ENCODE measurements around the gene NUCKS1. TPM values are rescaled to one million over a fixed set of nuclear protein-coding genes. Genes with fewer than 3 reads are reported as not detected.

Gene NUCKS1
- total and polyA plus RNA-seq, 2 of the 4 experiments (the other 2 are of a cell fraction): 37.9 to 103 TPM

DNA sequence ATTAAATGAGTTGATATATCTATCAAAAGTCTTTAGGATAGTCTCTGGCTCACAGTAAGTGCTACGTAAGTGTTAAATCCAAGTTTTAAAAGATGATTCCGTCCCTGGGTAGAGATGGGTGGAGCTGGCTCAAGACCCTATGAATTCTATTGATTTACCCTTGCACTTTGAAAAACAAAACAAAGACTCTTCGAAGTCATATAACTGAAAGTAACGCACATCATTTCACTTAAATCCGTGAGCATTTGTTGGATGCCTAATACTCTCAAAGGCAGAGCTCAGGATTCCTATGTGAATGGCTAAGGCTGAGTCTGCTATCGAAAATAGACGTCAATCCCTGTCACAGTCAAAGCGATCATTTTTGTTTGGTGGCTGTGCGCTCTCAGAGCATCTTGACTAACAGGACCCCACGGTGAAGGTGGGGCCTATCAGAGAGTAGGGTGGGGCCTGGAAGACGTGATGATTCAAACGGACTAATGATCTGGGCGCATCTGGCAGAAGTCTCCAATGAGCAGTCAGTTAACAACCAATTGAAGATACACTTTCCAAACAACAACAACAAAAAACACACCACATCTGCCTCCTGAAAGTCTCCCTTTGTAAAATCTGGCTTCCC, 1.2 kb upstream of the NUCKS1 start:
- Histone ChIP-seq H3K18ac (ENCODE audit: low read depth, low read length) (no peak overlapping the region), H3K14ac (replicated peaks; ENCODE audit: low read depth, low read length) (no peak overlapping the region), H3K9me3 (ENCODE audit: control insufficient read depth, insufficient read depth, low read length) (no peaks in the 10 kb centered on the region), H2AK9ac (replicated peaks; ENCODE audit: low read depth, low read length, poor library complexity) (no peak overlapping the region), H2BK15ac (ENCODE audit: low read depth, low read length) (no peak overlapping the region; the same call in 2 of the 3 replicates), H2AFZ (replicated peaks; ENCODE audit: low read length, poor library complexity) (no peak overlapping the region), H4K91ac (ENCODE audit: insufficient read depth, low read depth, low read length) (no peak overlapping the region), H4K20me1 (ENCODE audit: insufficient read depth, low read length) (peaks cover 31% of the 10 kb centered on the region), H3K4ac (ENCODE audit: low read depth, low read length) (no peak overlapping the region), H3K9me1 (ENCODE audit: insufficient read depth, low read length) (peaks cover 6% of the 10 kb centered on the region), H3K23ac (ENCODE audit: low read depth, low read length) (no peak overlapping the region), H3K4me2 (ENCODE audit: low read depth, low read length) (no peak overlapping the region), H3K79me1 (ENCODE audit: low read depth in 1 of 2, low read length in 2 of 2) (peaks cover 0 to 15% of the 10 kb centered on the region in 2 experiments; a peak in 2 of 4 replicates), H4K8ac (ENCODE audit: low read depth in 2 of 2, low read length in 2 of 2) (peak overlapping the region; percentile 100; a peak in 2 of 4 replicates), H3K27ac (ENCODE audit: insufficient read depth, low read length) (no peak overlapping the region), H3K56ac (ENCODE audit: extremely low read depth, insufficient read depth, low read length) (no peak overlapping the region), H3K36me3 (ENCODE audit: control insufficient read depth, insufficient read depth, low read length) (no peaks in the 10 kb centered on the region), H4K5ac (ENCODE audit: low read depth, low read length) (no peak overlapping the region), H2BK5ac (ENCODE audit: low read depth, low read length, poor library complexity, severe bottlenecking) (no peak overlapping the region), H2BK20ac (ENCODE audit: low read depth, low read length) (no peak overlapping the region), H3K9ac (ENCODE audit: low read depth, low read length) (no peak overlapping the region), H2AK5ac (ENCODE audit: low read depth, low read length) (0 out of 2 replicates have a peak overlapping the region, but pooled peaks have one; percentile 20), H3K4me1 (ENCODE audit: control insufficient read depth, insufficient read depth, low read length) (no peaks in the 10 kb centered on the region), H3K27me3 (ENCODE audit: control insufficient read depth, insufficient read depth, low read length) (no peaks in the 10 kb centered on the region; the same call in 1 of the 2 replicates), H3K4me3 (ENCODE audit: insufficient read depth, low read depth, low read length) (no peak overlapping the region), H2BK120ac (ENCODE audit: low read depth, low read length) (no peak overlapping the region)
- POLR2A ChIA-PET (ENCODE audit: unreplicated experiment): interaction anchor here (0.7 kb wide), 1 partner anchor 113 kb away, joined by 5 read pairs; no protein-coding TSS in a partner anchor
- ATAC-seq (ENCODE audit: low read depth): no peak
- dilution Hi-C loops (cut with HindIII; ENCODE audit: low sequenced_read_pairs, unreplicated experiment) (no loop called here), intact Hi-C loops (cut with micrococcal nuclease) (loop anchor here (2.0 kb wide), 1 partner anchor 24 kb away; the partner anchor contains the start of gene RAB29), in situ Hi-C loops (cut with MboI; ENCODE audit: low sequenced_read_pairs) (no loop called here)
- DNase-seq: no peak
- CTCF ChIA-PET: no interaction called here
- 91% methylated on average over 5 of the region's 13 CpGs; no CpG with 5 or more reads in 1 of the 2 experiments for WGBS, 2 experiments (ENCODE audit: extremely low coverage in 2 of 2, insufficient read length in 1 of 2)
- no TSS peak for BruUV-seq (replicated peaks)
- TF ChIP-seq RAD21 (IDR thresholded peaks at IDR 0.05; ENCODE audit: low read length) (no peak), MAZ (IDR thresholded peaks at IDR 0.05; ENCODE audit: borderline replicate concordance, low read depth, low read length) (no peak), NFE2L2 (IDR thresholded peaks at IDR 0.05; ENCODE audit: low read depth, low read length) (no peak), MXI1 (IDR thresholded peaks at IDR 0.05; ENCODE audit: borderline replicate concordance, low read depth, low read length) (no peak), RFX5 (IDR thresholded peaks at IDR 0.05; ENCODE audit: low read depth, low read length) (no peak), MAFK (IDR thresholded peaks at IDR 0.05; ENCODE audit: low read depth, low read length) (no peak), POLR2A (IDR thresholded peaks at IDR 0.05; ENCODE audit: low read depth, low read length) (no peak), FOS (IDR thresholded peaks at IDR 0.05; ENCODE audit: low read depth, low read length) (no peak)
- TF ChIP-seq, protein P1, sequence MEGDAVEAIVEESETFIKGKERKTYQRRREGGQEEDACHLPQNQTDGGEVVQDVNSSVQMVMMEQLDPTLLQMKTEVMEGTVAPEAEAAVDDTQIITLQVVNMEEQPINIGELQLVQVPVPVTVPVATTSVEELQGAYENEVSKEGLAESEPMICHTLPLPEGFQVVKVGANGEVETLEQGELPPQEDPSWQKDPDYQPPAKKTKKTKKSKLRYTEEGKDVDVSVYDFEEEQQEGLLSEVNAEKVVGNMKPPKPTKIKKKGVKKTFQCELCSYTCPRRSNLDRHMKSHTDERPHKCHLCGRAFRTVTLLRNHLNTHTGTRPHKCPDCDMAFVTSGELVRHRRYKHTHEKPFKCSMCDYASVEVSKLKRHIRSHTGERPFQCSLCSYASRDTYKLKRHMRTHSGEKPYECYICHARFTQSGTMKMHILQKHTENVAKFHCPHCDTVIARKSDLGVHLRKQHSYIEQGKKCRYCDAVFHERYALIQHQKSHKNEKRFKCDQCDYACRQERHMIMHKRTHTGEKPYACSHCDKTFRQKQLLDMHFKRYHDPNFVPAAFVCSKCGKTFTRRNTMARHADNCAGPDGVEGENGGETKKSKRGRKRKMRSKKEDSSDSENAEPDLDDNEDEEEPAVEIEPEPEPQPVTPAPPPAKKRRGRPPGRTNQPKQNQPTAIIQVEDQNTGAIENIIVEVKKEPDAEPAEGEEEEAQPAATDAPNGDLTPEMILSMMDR (conservative IDR thresholded peaks at IDR 0.05; ENCODE audit: low read depth, low read length): no peak

Data from IMR-90 (cell line).